NCI-H1105 (cell line): ENCODE results near the gene PBX1.
A peak's percentile ranks its signal among the peaks of the same experiment; 100 is the strongest.
"Not testable (repeated sequence)": the region's sequence is repeated elsewhere in the genome, so short reads cannot be mapped to it uniquely, and the experiment has no call there.

ENCODE experiments used
- DNase-seq: peaks from one replicate; lab custom pipeline; 2025; lab: John Stamatoyannopoulos, UW

The PBX1 gene

GRCh38 chr1:164558461-164559341 is at the start of gene PBX1:
Gene PBX1, plus strand, starts transcription at chr1:164559184.
- peak; percentile 98 for DNase-seq

GRCh38 chr1:164510435-164510834 is 48.5 kb upstream of the PBX1 start:
- DNase-seq, result no peak

GRCh38 chr1:164511001-164511705 is 47.8 kb upstream of the PBX1 start:
- no peak for DNase-seq

- DNase-seq, result no peak
Observed at GRCh38 chr1:164515231-164515630, 43.8 kb upstream of the PBX1 start.

GRCh38 chr1:164515711-164516331 is 43.2 kb upstream of the PBX1 start:
- no peak for DNase-seq

GRCh38 chr1:164516591-164516990 is 42.4 kb upstream of the PBX1 start:
- DNase-seq, result no peak

- DNase-seq, result no peak
Observed at GRCh38 chr1:164518692-164519332, 40.2 kb upstream of the PBX1 start.

GRCh38 chr1:164519426-164519825 is 39.6 kb upstream of the PBX1 start:
- DNase-seq, result no peak

- no peak for DNase-seq
Observed at GRCh38 chr1:164524810-164525209, 34.2 kb upstream of the PBX1 start.

- DNase-seq, result no peak
Observed at GRCh38 chr1:164534863-164535610, 23.9 kb upstream of the PBX1 start.

- not testable (repeated sequence) for DNase-seq
Observed at GRCh38 chr1:164552463-164552988, 6.5 kb upstream of the PBX1 start.

- DNase-seq, result no peak
Observed at GRCh38 chr1:164557270-164557669, 1.7 kb upstream of the PBX1 start.

GRCh38 chr1:164559342-164560051 is 513 bp downstream of the PBX1 start:
- DNase-seq, result peak; percentile 38

GRCh38 chr1:164560121-164560541 is 1.1 kb downstream of the PBX1 start:
- no peak for DNase-seq

- no peak for DNase-seq
Observed at GRCh38 chr1:164560556-164560955, 1.6 kb downstream of the PBX1 start.

GRCh38 chr1:164561007-164561406 is 2.0 kb downstream of the PBX1 start:
- no peak for DNase-seq

- no peak for DNase-seq
Observed at GRCh38 chr1:164561472-164561871, 2.5 kb downstream of the PBX1 start.

GRCh38 chr1:164562061-164562460 is 3.1 kb downstream of the PBX1 start:
- DNase-seq, result no peak

- DNase-seq, result no peak
Observed at GRCh38 chr1:164562511-164562910, 3.5 kb downstream of the PBX1 start.

GRCh38 chr1:164562947-164563520 is 4.0 kb downstream of the PBX1 start:
- DNase-seq, result no peak
